Measurements from ENCODE around the gene VMO1. TPM values are rescaled to one million over a fixed set of nuclear protein-coding genes. Genes with fewer than 3 reads are reported as not detected.

Gene VMO1
- total and polyA plus RNA-seq, 2 experiments from 2014 or later, result 0.93 TPM; not detected in 1

- H3K9me3 ChIP-seq (ENCODE audit: low read depth), result no peaks in the 10 kb centered on the region
- no peaks in the 10 kb centered on the region for H3F3A ChIP-seq (ENCODE audit: insufficient read depth)
These were observed 20.3 kb upstream of the VMO1 start for GRCh38 chr17:4806456-4806776.

GRCh38 chr17:4802228-4802627 is 16.1 kb upstream of the VMO1 start, which contains the start of gene C17orf114:
Gene C17orf114 (minus strand): TSS chr17:4802328.
- Histone ChIP-seq H3K27ac (no peak within 1 kb of the TSS), H4K20me1 (ENCODE audit: insufficient read depth) (no peaks in the 10 kb centered on the region), H3K27me3 (replicated peaks; ENCODE audit: insufficient read depth) (no peaks in the 10 kb centered on the region), H3K79me2 (ENCODE audit: insufficient read depth) (peaks cover 13% of the 10 kb centered on the region), H3K4me2 (ENCODE audit: unreplicated experiment) (no peak within 1 kb of the TSS), H3F3A (ENCODE audit: insufficient read depth) (no peaks in the 10 kb centered on the region), H3K36me3 (ENCODE audit: low read depth) (0 out of 2 replicates have a peak, but pooled peaks cover 6% of the 10 kb centered on the region), H3K9me3 (ENCODE audit: low read depth) (no peaks in the 10 kb centered on the region), H3K9me2 (ENCODE audit: insufficient read depth) (no peaks in the 10 kb centered on the region), H3K9ac (no peak within 1 kb of the TSS), H3K4me1 (ENCODE audit: insufficient read depth) (peaks cover 4% of the 10 kb centered on the region; the same call in 1 of the 2 replicates), H2AFZ (no peak within 1 kb of the TSS), H3K4me3 (no peak within 1 kb of the TSS)
- in situ Hi-C loops (cut with MboI), result no loop called here
- no peak for DNase-seq
- 67 to 69% methylated on average over 9 of the region's 9 CpGs for WGBS, 2 experiments (ENCODE audit: low coverage in 1 of 2, low lambda C conversion rate in 2 of 2, missing lambda C conversion rate in 2 of 2)
- no peak for TF ChIP-seq EZH2phosphoT487 (IDR thresholded peaks at IDR 0.05; ENCODE audit: insufficient read depth, low read depth)
- no peak for TF ChIP-seq EZH2 (IDR thresholded peaks at IDR 0.05; ENCODE audit: insufficient read depth, poor library complexity, severe bottlenecking)

More at GRCh38 chr17:4806456-4806776, 20.3 kb upstream of the VMO1 start:
- Histone ChIP-seq H3K9ac (peak overlapping the region; percentile 82), H4K20me1 (ENCODE audit: insufficient read depth) (no peaks in the 10 kb centered on the region), H2AFZ (peak overlapping the region; percentile 72), H3K9me2 (ENCODE audit: insufficient read depth) (no peaks in the 10 kb centered on the region), H3K4me3 (peak overlapping the region; percentile 88), H3K4me2 (ENCODE audit: unreplicated experiment) (peak overlapping the region; percentile 75), H3K79me2 (ENCODE audit: insufficient read depth) (no peaks in the 10 kb centered on the region), H3K36me3 (ENCODE audit: low read depth) (no peaks in the 10 kb centered on the region), H3K27me3 (replicated peaks; ENCODE audit: insufficient read depth) (no peaks in the 10 kb centered on the region), H3K27ac (no peak overlapping the region), H3K4me1 (ENCODE audit: insufficient read depth) (peaks cover 4% of the 10 kb centered on the region; the same call in 1 of the 2 replicates)
- 1 to 3% methylated on average over 15 to 16 of the region's 16 CpGs for WGBS, 2 experiments (ENCODE audit: low coverage in 1 of 2, low lambda C conversion rate in 2 of 2, missing lambda C conversion rate in 2 of 2)
- DNase-seq, result no peak
- in situ Hi-C loops (cut with MboI), result no loop called here
- TF ChIP-seq EZH2 (IDR thresholded peaks at IDR 0.05; ENCODE audit: insufficient read depth, poor library complexity, severe bottlenecking) (no peak), EZH2phosphoT487 (IDR thresholded peaks at IDR 0.05; ENCODE audit: insufficient read depth, low read depth) (no peak)

- Histone ChIP-seq H3K9ac (no peak overlapping the region), H2AFZ (no peak overlapping the region), H3K27me3 (replicated peaks; ENCODE audit: insufficient read depth) (no peaks in the 10 kb centered on the region), H3K36me3 (ENCODE audit: low read depth) (0 out of 2 replicates have a peak, but pooled peaks cover 6% of the 10 kb centered on the region), H3K79me2 (ENCODE audit: insufficient read depth) (peaks cover 26% of the 10 kb centered on the region), H3K27ac (no peak overlapping the region), H3K9me3 (ENCODE audit: low read depth) (no peaks in the 10 kb centered on the region), H3K9me2 (ENCODE audit: insufficient read depth) (no peaks in the 10 kb centered on the region), H3K4me3 (no peak overlapping the region), H3K4me1 (ENCODE audit: insufficient read depth) (no peaks in the 10 kb centered on the region), H3F3A (ENCODE audit: insufficient read depth) (no peaks in the 10 kb centered on the region), H4K20me1 (ENCODE audit: insufficient read depth) (no peaks in the 10 kb centered on the region), H3K4me2 (ENCODE audit: unreplicated experiment) (no peak overlapping the region)
- no peak for TF ChIP-seq EZH2phosphoT487 (IDR thresholded peaks at IDR 0.05; ENCODE audit: insufficient read depth, low read depth)
- no peak for TF ChIP-seq EZH2 (IDR thresholded peaks at IDR 0.05; ENCODE audit: insufficient read depth, poor library complexity, severe bottlenecking)
- in situ Hi-C loops (cut with MboI), result no loop called here
- 61 to 72% methylated on average over 10 of the region's 10 CpGs for WGBS, 2 experiments (ENCODE audit: low coverage in 1 of 2, low lambda C conversion rate in 2 of 2, missing lambda C conversion rate in 2 of 2)
- DNase-seq, result no peak
These were observed 14.5 kb upstream of the VMO1 start for GRCh38 chr17:4800462-4801196.

GRCh38 chr17:4796552-4796920 is 10.4 kb upstream of the VMO1 start:
- no peaks in the 10 kb centered on the region for H3K4me1 ChIP-seq (ENCODE audit: insufficient read depth)
- peak overlapping the region; percentile 83 for H3K4me2 ChIP-seq (ENCODE audit: unreplicated experiment)
- peak overlapping the region; percentile 86 for H3K9ac ChIP-seq
- 1 to 4% methylated on average over 7 of the region's 7 CpGs for WGBS, 2 experiments (ENCODE audit: low coverage in 1 of 2, low lambda C conversion rate in 2 of 2, missing lambda C conversion rate in 2 of 2)
- 0 out of 2 replicates have a peak, but pooled peaks cover 6% of the 10 kb centered on the region for H3K36me3 ChIP-seq (ENCODE audit: low read depth)
- no peaks in the 10 kb centered on the region for H3K9me2 ChIP-seq (ENCODE audit: insufficient read depth)
- peaks cover 26% of the 10 kb centered on the region for H3K79me2 ChIP-seq (ENCODE audit: insufficient read depth)
- peak overlapping the region; percentile 93 for H2AFZ ChIP-seq
- in situ Hi-C loops (cut with MboI), result loop anchor here (10.0 kb wide), 1 partner anchor 88 kb away; no protein-coding TSS in a partner anchor
- no peaks in the 10 kb centered on the region for H3K27me3 ChIP-seq (replicated peaks; ENCODE audit: insufficient read depth)
- no peaks in the 10 kb centered on the region for H4K20me1 ChIP-seq (ENCODE audit: insufficient read depth)
- H3K4me3 ChIP-seq, result peak overlapping the region; percentile 97
- peak overlapping the region; percentile 45 for H3K27ac ChIP-seq
- H3F3A ChIP-seq (ENCODE audit: insufficient read depth), result no peaks in the 10 kb centered on the region
- TF ChIP-seq EZH2phosphoT487 (IDR thresholded peaks at IDR 0.05; ENCODE audit: insufficient read depth, low read depth), result no peak
- no peak for TF ChIP-seq EZH2 (IDR thresholded peaks at IDR 0.05; ENCODE audit: insufficient read depth, poor library complexity, severe bottlenecking)
- peak; percentile 83 for DNase-seq
- H3K9me3 ChIP-seq (ENCODE audit: low read depth), result no peaks in the 10 kb centered on the region
